Trophoblast cell (in vitro differentiated cells and primary cell): ENCODE data around the gene PPM1A.
"Not testable (repeated sequence)": the region's sequence is repeated elsewhere in the genome, so short reads cannot be mapped to it uniquely, and the experiment has no call there.

ENCODE experiments used
- DNase-seq, 2 donors: peaks; one replicate each; pipeline ENCODE4 v3.0.0-alpha.2; 2016
- H2AFZ ChIP-seq: 2 replicates; pipeline ENCODE4 v1.6.1; 2013; ENCODE audit warnings: low read length, moderate library complexity, mild to moderate bottlenecking; ENCODE audit not compliant: insufficient read depth, poor library complexity
- H2AK5ac ChIP-seq: 2 replicates; pipeline ENCODE4 v1.6.1; 2013; ENCODE audit warnings: mild to moderate bottlenecking, low read length
- H2BK120ac ChIP-seq: 2 replicates; pipeline ENCODE4 v1.6.1; 2013; ENCODE audit warnings: low read length, mild to moderate bottlenecking, moderate library complexity; ENCODE audit not compliant: insufficient read depth, poor library complexity
- H2BK12ac ChIP-seq: 2 replicates; pipeline ENCODE4 v1.6.1; 2013; ENCODE audit warnings: mild to moderate bottlenecking, low read length, moderate library complexity
- H2BK5ac ChIP-seq: 2 replicates; pipeline ENCODE4 v1.6.1; 2013; ENCODE audit warnings: low read length, low read depth, moderate library complexity, mild to moderate bottlenecking; ENCODE audit not compliant: poor library complexity
- H3K14ac ChIP-seq: 2 replicates; pipeline ENCODE4 v1.6.1; 2013; ENCODE audit warnings: mild to moderate bottlenecking, low read length
- H3K18ac ChIP-seq: 2 replicates; pipeline ENCODE4 v1.6.1; 2013; ENCODE audit warnings: mild to moderate bottlenecking, low read length
- H3K23ac ChIP-seq: 2 replicates; pipeline ENCODE4 v1.6.1; 2013; ENCODE audit warnings: low read length
- H3K27ac ChIP-seq: 2 replicates; pipeline ENCODE4 v1.5.1; 2013; ENCODE audit warnings: low read depth, mild to moderate bottlenecking, inconsistent platforms, low read length, moderate library complexity
- H3K27me3 ChIP-seq: 2 replicates; pipeline ENCODE4 v1.6.1; 2013; ENCODE audit warnings: inconsistent platforms, mild to moderate bottlenecking, low read length, moderate library complexity; ENCODE audit not compliant: insufficient read depth
- H3K36me3 ChIP-seq, 2 experiments: 1 replicate in 1 of 2; 2 replicates in 1 of 2; pipeline ENCODE4 v1.6.1; 2013; ENCODE audit warnings: low read length in 2 of 2, mild to moderate bottlenecking in 2 of 2, moderate library complexity in 1 of 2; ENCODE audit not compliant: insufficient read depth in 2 of 2, control insufficient read depth in 1 of 2
- H3K4ac ChIP-seq: 2 replicates; pipeline ENCODE4 v1.6.1; 2013; ENCODE audit warnings: low read depth, mild to moderate bottlenecking, low read length, moderate library complexity
- H3K4me1 ChIP-seq, 2 experiments: 1 replicate in 1 of 2; 2 replicates in 1 of 2; pipeline ENCODE4 v1.6.1; 2013; ENCODE audit warnings: low read length in 2 of 2, mild to moderate bottlenecking in 2 of 2, moderate library complexity in 1 of 2; ENCODE audit not compliant: insufficient read depth in 2 of 2, control insufficient read depth in 1 of 2
- H3K4me2 ChIP-seq: 2 replicates; pipeline ENCODE4 v1.6.1; 2013; ENCODE audit warnings: inconsistent platforms, mild to moderate bottlenecking, low read length, moderate library complexity
- H3K4me3 ChIP-seq: 2 replicates; pipeline ENCODE4 v1.5.1; 2013; ENCODE audit warnings: mild to moderate bottlenecking, low read depth, low read length, inconsistent platforms
- H3K79me1 ChIP-seq: one replicate; pipeline ENCODE4 v1.6.1; 2013; ENCODE audit warnings: low read length
- H3K79me2 ChIP-seq: 2 replicates; pipeline ENCODE4 v1.6.1; 2013; ENCODE audit warnings: low read length, mild to moderate bottlenecking; ENCODE audit not compliant: control insufficient read depth, insufficient read depth, poor library complexity
- H3K9ac ChIP-seq: 2 replicates; pipeline ENCODE4 v1.6.1; 2013; ENCODE audit warnings: mild to moderate bottlenecking, low read length
- H3K9me3 ChIP-seq: 2 replicates; pipeline ENCODE4 v1.6.1; 2013; ENCODE audit warnings: low read depth, mild to moderate bottlenecking, control low read depth, inconsistent platforms, low read length; ENCODE audit not compliant: insufficient read depth
- H4K12ac ChIP-seq: 2 replicates; pipeline ENCODE4 v1.6.1; 2013; ENCODE audit warnings: low read depth, mild to moderate bottlenecking, low read length, moderate library complexity
- H4K8ac ChIP-seq: 2 replicates; pipeline ENCODE4 v1.6.1; 2013; ENCODE audit warnings: low read depth, mild to moderate bottlenecking, low read length, moderate library complexity
- H4K91ac ChIP-seq: one replicate; pipeline ENCODE4 v1.6.1; 2013; ENCODE audit warnings: low read depth, mild to moderate bottlenecking, low read length, moderate library complexity
- WGBS: extraction: QIAGEN DNeasy Blood & Tissue Kit; methylation state at CpG from one replicate; pipeline ENCODE4 v1.1.7; 2013; ENCODE audit warnings: missing lambda C conversion rate; ENCODE audit not compliant: insufficient read length, insufficient coverage; ENCODE audit errors: extremely low coverage; 5-methylcytosine and 5-hydroxymethylcytosine counted together

The PPM1A gene

DNA sequence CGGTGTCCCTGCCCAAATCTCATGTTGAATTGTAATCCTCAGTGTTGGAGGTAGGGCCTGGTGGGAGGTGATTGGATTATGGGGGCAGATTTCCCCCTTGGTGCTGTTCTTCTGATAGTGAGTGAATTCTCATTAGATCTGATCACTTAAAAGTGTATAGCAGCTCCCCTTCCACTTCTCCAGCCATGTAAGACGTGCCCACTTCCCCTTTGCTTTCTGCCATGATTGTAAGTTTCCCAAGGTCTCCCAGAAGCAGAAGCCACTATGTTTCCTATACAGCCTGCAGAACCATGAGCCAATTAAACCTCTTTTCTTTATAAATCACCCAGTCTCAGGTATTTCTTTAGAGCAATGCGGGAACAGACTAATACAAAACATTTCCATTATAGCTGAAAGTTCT is 71.8 kb downstream of the PPM1A start:
- H2AK5ac ChIP-seq, DNase-seq, H3K18ac ChIP-seq, H3K9ac ChIP-seq, H3K23ac ChIP-seq, H3K4me2 ChIP-seq, H4K91ac ChIP-seq, H3K4me3 ChIP-seq, H3K14ac ChIP-seq, H3K27ac ChIP-seq, H3K27me3 ChIP-seq, H3K79me2 ChIP-seq, H2AFZ ChIP-seq, H3K36me3 ChIP-seq, H4K12ac ChIP-seq, H3K9me3 ChIP-seq, H2BK5ac ChIP-seq, H3K4me1 ChIP-seq, H3K4ac ChIP-seq, H3K79me1 ChIP-seq, H4K8ac ChIP-seq, H2BK12ac ChIP-seq, H2BK120ac ChIP-seq: not testable (repeated sequence)
- WGBS, result no CpG with 5 or more reads among the region's 3 CpGs

DNA sequence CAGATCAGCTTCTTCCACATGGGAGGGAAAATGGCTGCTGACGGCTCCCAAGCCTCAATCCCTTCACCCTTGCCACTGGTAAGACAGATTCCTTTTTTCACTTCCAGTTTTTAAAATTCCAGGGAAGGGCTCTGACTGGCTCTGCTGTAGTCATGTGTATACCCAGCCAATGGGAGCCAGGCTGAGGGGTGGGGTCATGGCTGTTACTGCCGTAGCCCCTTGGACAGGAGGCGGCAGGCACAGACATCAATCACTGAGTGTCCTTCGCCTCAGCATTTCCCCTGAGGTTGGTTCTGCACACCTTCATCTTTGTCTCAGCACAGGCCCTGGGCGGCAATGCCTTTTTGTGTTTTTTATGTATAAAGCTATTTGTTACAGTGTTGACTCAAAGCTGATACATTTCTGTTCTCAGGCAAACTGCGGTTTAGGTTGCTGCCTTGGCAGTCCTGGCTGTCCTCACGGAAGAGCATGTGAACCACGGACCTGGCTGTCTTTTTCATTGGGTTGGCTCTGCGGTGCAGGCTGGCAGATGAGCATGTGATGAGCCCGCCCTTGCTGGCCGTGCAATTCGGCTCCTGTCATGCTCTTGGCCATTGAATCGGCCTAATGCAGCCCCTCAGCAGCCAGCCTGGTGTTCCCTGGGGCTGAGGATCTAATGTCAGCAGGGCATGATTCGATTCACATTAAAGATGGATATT is 74.3 kb downstream of the PPM1A start:
- no peak for DNase-seq
- Histone ChIP-seq H4K91ac (no peak overlapping the region), H3K27me3 (peaks cover 9% of the 10 kb centered on the region), H4K12ac (no peak overlapping the region), H3K9me3 (no peaks in the 10 kb centered on the region), H2BK5ac (no peak overlapping the region), H4K8ac (no peak overlapping the region), H3K23ac (no peak overlapping the region), H2BK120ac (no peak overlapping the region), H3K4me1 (peaks cover 3 to 4% of the 10 kb centered on the region in 2 experiments), H3K79me2 (no peaks in the 10 kb centered on the region), H2AFZ (no peak overlapping the region), H3K4me3 (no peak overlapping the region), H2BK12ac (no peak overlapping the region), H3K14ac (no peak overlapping the region), H3K4me2 (no peak overlapping the region), H3K18ac (no peak overlapping the region), H3K27ac (no peak overlapping the region), H3K4ac (no peak overlapping the region), H3K79me1 (no peaks in the 10 kb centered on the region), H3K9ac (no peak overlapping the region), H2AK5ac (no peak overlapping the region), H3K36me3 (no peaks in the 10 kb centered on the region)
- WGBS, result no CpG with 5 or more reads among the region's 14 CpGs

DNA sequence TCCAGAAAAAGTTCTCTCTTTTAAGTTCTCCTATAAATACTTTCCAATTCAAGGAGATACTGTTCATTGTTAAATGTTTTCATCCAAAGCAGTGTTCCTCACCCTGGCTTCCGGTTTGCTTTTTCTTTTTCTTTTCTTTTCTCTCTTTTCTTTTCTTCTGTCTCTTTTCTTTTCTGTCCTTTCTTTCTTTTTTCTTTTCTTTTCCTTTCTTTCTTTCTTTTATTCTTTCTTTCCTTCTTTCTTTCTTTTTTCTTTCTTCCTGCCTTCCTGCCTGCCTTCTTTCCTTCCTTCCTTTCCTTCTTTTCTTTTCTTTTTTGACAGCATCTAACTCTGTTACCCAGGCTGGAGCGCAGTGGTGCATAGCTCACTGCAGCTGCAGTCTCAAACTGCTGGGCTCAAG is 75.8 kb downstream of the PPM1A start:
- H3K27ac ChIP-seq, result no peak overlapping the region
- H3K14ac ChIP-seq, result no peak overlapping the region
- no peak overlapping the region for H3K4ac ChIP-seq
- no peaks in the 10 kb centered on the region for H3K36me3 ChIP-seq
- peaks cover 3 to 4% of the 10 kb centered on the region in 2 experiments for H3K4me1 ChIP-seq
- no peak for DNase-seq
- WGBS, result no CpG with 5 or more reads among the region's 2 CpGs
- no peak overlapping the region for H2AFZ ChIP-seq
- no peak overlapping the region for H3K4me2 ChIP-seq
- no peak overlapping the region for H4K12ac ChIP-seq
- no peak overlapping the region for H3K23ac ChIP-seq
- peaks cover 9% of the 10 kb centered on the region for H3K27me3 ChIP-seq
- H3K79me1 ChIP-seq, result no peaks in the 10 kb centered on the region
- H2BK120ac ChIP-seq, result no peak overlapping the region
- H3K18ac ChIP-seq, result no peak overlapping the region
- no peak overlapping the region for H2BK12ac ChIP-seq
- H2BK5ac ChIP-seq, result no peak overlapping the region
- H2AK5ac ChIP-seq, result no peak overlapping the region
- no peaks in the 10 kb centered on the region for H3K79me2 ChIP-seq
- H3K9me3 ChIP-seq, result no peaks in the 10 kb centered on the region
- no peak overlapping the region for H4K91ac ChIP-seq
- no peak overlapping the region for H3K4me3 ChIP-seq
- H3K9ac ChIP-seq, result no peak overlapping the region
- H4K8ac ChIP-seq, result no peak overlapping the region

DNA sequence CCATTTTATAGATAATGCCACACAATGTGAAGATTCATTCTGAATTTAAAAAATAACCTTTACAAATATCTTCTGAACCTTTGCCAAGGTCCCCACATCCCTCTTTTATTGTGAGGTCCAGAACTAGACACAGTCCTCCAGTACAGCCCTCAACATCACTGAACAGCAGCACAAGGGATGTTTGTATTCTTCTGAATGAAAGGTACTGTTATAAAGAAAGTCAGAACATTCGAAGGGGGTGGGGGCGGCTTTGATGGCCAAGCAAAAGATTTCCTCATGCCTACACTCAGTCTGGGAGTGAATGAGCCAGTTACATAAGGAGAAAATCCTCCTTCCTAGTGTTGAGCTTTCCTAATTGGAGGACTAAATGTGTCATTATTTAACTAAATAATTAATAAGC is 77.3 kb downstream of the PPM1A start:
- no CpG with 5 or more reads among the region's 2 CpGs for WGBS

More for the DNA sequence above, 77.3 kb downstream of the PPM1A start:
- Histone ChIP-seq H3K4me2 (no peak overlapping the region), H3K27ac (no peak overlapping the region), H3K18ac (no peak overlapping the region), H3K9ac (no peak overlapping the region), H2BK120ac (no peak overlapping the region), H3K79me2 (no peaks in the 10 kb centered on the region), H4K91ac (no peak overlapping the region), H3K23ac (no peak overlapping the region), H3K14ac (no peak overlapping the region), H2AK5ac (no peak overlapping the region), H3K4me3 (no peak overlapping the region), H3K27me3 (peaks cover 9% of the 10 kb centered on the region), H2BK12ac (no peak overlapping the region), H4K12ac (no peak overlapping the region), H3K4me1 (peaks cover 3 to 4% of the 10 kb centered on the region in 2 experiments), H3K4ac (no peak overlapping the region), H4K8ac (no peak overlapping the region), H3K36me3 (no peaks in the 10 kb centered on the region), H2BK5ac (no peak overlapping the region), H2AFZ (no peak overlapping the region), H3K79me1 (no peaks in the 10 kb centered on the region), H3K9me3 (no peaks in the 10 kb centered on the region)
- no peak for DNase-seq
